ENCODE measurements around the gene GPC3.
"Not testable (repeated sequence)": the region's sequence is repeated elsewhere in the genome, so short reads cannot be mapped to it uniquely, and the experiment has no call there.

DNA sequence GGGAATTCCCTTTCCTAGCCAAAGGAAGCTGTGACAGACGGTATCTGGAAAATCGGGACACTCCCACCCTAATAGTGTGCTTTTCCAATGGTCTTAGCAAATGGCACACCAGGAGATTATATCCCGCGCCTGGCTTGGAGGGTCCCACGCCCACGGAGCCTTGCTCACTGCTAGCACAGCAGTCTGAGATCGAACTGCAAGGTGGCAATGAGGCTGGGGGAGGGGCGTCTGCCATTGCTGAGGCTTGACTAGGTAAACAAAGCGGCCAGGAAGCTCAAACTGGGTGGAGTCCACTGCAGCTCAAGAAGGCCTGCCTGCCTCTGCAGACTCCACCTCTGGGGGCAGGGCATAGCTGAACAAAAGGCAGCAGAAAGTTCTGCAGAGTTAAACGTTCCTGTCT, 364.0 kb downstream of the GPC3 start:
- TF ChIP-seq, protein P1, sequence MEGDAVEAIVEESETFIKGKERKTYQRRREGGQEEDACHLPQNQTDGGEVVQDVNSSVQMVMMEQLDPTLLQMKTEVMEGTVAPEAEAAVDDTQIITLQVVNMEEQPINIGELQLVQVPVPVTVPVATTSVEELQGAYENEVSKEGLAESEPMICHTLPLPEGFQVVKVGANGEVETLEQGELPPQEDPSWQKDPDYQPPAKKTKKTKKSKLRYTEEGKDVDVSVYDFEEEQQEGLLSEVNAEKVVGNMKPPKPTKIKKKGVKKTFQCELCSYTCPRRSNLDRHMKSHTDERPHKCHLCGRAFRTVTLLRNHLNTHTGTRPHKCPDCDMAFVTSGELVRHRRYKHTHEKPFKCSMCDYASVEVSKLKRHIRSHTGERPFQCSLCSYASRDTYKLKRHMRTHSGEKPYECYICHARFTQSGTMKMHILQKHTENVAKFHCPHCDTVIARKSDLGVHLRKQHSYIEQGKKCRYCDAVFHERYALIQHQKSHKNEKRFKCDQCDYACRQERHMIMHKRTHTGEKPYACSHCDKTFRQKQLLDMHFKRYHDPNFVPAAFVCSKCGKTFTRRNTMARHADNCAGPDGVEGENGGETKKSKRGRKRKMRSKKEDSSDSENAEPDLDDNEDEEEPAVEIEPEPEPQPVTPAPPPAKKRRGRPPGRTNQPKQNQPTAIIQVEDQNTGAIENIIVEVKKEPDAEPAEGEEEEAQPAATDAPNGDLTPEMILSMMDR (IDR thresholded peaks at IDR 0.05), result not testable (repeated sequence)
- not testable (repeated sequence) for TF ChIP-seq POLR2AphosphoS5 (IDR thresholded peaks at IDR 0.05)
